GOT3 (cell line): Measurements from ENCODE around the gene TENM3.

Experiments
- DNase-seq: peaks from one replicate; lab custom pipeline; 2025; ENCODE audit warnings: mixed read lengths; lab: John Stamatoyannopoulos, UW

The TENM3 gene

GRCh38 chr4:182254026-182254780, 11.0 kb downstream of the TENM3 start:
- no peak for DNase-seq

- DNase-seq = no peak
Measured at GRCh38 chr4:182255441-182256190, 12.4 kb downstream of the TENM3 start.

GRCh38 chr4:182257016-182257415, 13.8 kb downstream of the TENM3 start:
- DNase-seq = no peak

GRCh38 chr4:182257503-182257902, 14.3 kb downstream of the TENM3 start:
- no peak for DNase-seq

GRCh38 chr4:182258441-182259000, 15.3 kb downstream of the TENM3 start:
- DNase-seq = no peak

- no peak for DNase-seq
Measured at GRCh38 chr4:182261651-182262223, 18.5 kb downstream of the TENM3 start.

GRCh38 chr4:182263562-182263961, 20.4 kb downstream of the TENM3 start:
- no peak for DNase-seq

- DNase-seq = no peak
Measured at GRCh38 chr4:182264139-182264752, 21.0 kb downstream of the TENM3 start.

- DNase-seq = no peak
Measured at GRCh38 chr4:182265881-182266280, 22.7 kb downstream of the TENM3 start.

GRCh38 chr4:182267048-182267447, 23.8 kb downstream of the TENM3 start:
- DNase-seq = no peak

GRCh38 chr4:182268966-182269365, 25.8 kb downstream of the TENM3 start:
- no peak for DNase-seq

- DNase-seq = no peak
Measured at GRCh38 chr4:182271731-182272130, 28.5 kb downstream of the TENM3 start.

- DNase-seq = no peak
Measured at GRCh38 chr4:182272151-182272550, 28.9 kb downstream of the TENM3 start.

- DNase-seq = no peak
Measured at GRCh38 chr4:182273191-182273935, 30.2 kb downstream of the TENM3 start.

GRCh38 chr4:182276210-182277109, 33.3 kb downstream of the TENM3 start:
- no peak for DNase-seq

GRCh38 chr4:182277377-182277776, 34.2 kb downstream of the TENM3 start:
- DNase-seq = no peak

- DNase-seq = no peak
Measured at GRCh38 chr4:182278729-182279128, 35.5 kb downstream of the TENM3 start.

- DNase-seq = no peak
Measured at GRCh38 chr4:182280436-182281111, 37.4 kb downstream of the TENM3 start.

GRCh38 chr4:182286035-182286434, 42.8 kb downstream of the TENM3 start:
- no peak for DNase-seq

- DNase-seq = no peak
Measured at GRCh38 chr4:182286931-182287330, 43.7 kb downstream of the TENM3 start.
